K562 (cell line): ENCODE results near the gene RNF26. TPM values are rescaled to one million over a fixed set of nuclear protein-coding genes. Genes with fewer than 3 reads are reported as not detected.

Source experiments
- DIDO1 ChIP-seq: fragments of 450-650 bp; IDR thresholded peaks from 2 replicates; pipeline ENCODE4 v1.6.1; 2016; ENCODE audit warnings: low read depth, missing biosample characterization, missing genetic modification characterization
- ETV5 ChIP-seq: sonication (generic); formaldehyde crosslinking; IDR thresholded peaks from 2 replicates; pipeline ENCODE4 v1.4.0; 2020; ENCODE audit warnings: low read depth, mild to moderate bottlenecking, missing genetic modification reagents
- GATAD2B ChIP-seq: fragments of 450-650 bp; IDR thresholded peaks from 2 replicates; pipeline ENCODE4 v1.6.1; 2017; ENCODE audit warnings: mild to moderate bottlenecking, borderline replicate concordance
- MCM3 ChIP-seq: fragments of 450-650 bp; IDR thresholded peaks from 2 replicates; pipeline ENCODE4 v1.6.1; 2016
- NELFE ChIP-seq: IDR thresholded peaks from 2 replicates; pipeline ENCODE4 v1.6.1; 2011; ENCODE audit warnings: mild to moderate bottlenecking; ENCODE audit not compliant: insufficient read depth, insufficient read length
- NFE2 ChIP-seq: IDR thresholded peaks from 2 replicates; pipeline ENCODE4 v1.6.1; 2014; ENCODE audit warnings: antibody characterized with exemption, low read depth
- NFIX ChIP-seq: fragments of 250-450 bp; sonication (Bioruptor Pico); IDR thresholded peaks from 2 replicates; pipeline ENCODE4 v1.4.0; 2020; ENCODE audit warnings: low read depth, mild to moderate bottlenecking, moderate library complexity
- NFXL1 ChIP-seq: fragments of 450-650 bp; formaldehyde crosslinking; IDR thresholded peaks from 2 replicates; pipeline ENCODE4 v1.4.0; 2021; ENCODE audit warnings: mild to moderate bottlenecking
- NR2C1 ChIP-seq, 2 experiments: fragments of 450-650 bp; IDR thresholded peaks; 2 replicates each; pipeline ENCODE4 v1.6.1; 2017; ENCODE audit warnings: mild to moderate bottlenecking in 2 of 2, antibody characterized with exemption in 1 of 2, inconsistent platforms in 1 of 2, missing compliant biosample characterization in 1 of 2, missing genetic modification characterization in 1 of 2
- NR2F6 ChIP-seq: fragments of 450-650 bp; formaldehyde crosslinking; IDR thresholded peaks from 2 replicates; pipeline ENCODE4 v1.4.0; 2020; ENCODE audit warnings: mild to moderate bottlenecking
- NRF1 ChIP-seq, 2 experiments: fragments of 450-650 bp; IDR thresholded peaks in 1 of 2; conservative IDR thresholded peaks in 1 of 2; 2 replicates each; pipeline ENCODE4 v1.6.1; 2014; ENCODE audit warnings: mild to moderate bottlenecking in 2 of 2
- PBX2 ChIP-seq, 2 experiments: IDR thresholded peaks in 1 of 2; conservative IDR thresholded peaks in 1 of 2; 2 replicates each; pipeline ENCODE4 v1.6.1; 2016; ENCODE audit warnings: low read depth in 2 of 2, mild to moderate bottlenecking in 1 of 2, missing compliant biosample characterization in 1 of 2, missing genetic modification characterization in 1 of 2, moderate library complexity in 1 of 2
- PRDM10 ChIP-seq: fragments of 450-650 bp; IDR thresholded peaks from 2 replicates; pipeline ENCODE4 v1.6.1; 2018; ENCODE audit not compliant: partially characterized antibody
- PURB ChIP-seq: sonication (generic); formaldehyde crosslinking; IDR thresholded peaks from 2 replicates; pipeline ENCODE4 v1.9.0; 2021; ENCODE audit warnings: low read depth, mild to moderate bottlenecking, missing genetic modification reagents
- SMARCB1 ChIP-seq: IDR thresholded peaks from 2 replicates; pipeline ENCODE4 v1.6.1; 2011; ENCODE audit warnings: improper control_type of control experiment, low read depth; ENCODE audit not compliant: insufficient read length
- TCF3 ChIP-seq: sonication (generic); formaldehyde crosslinking; IDR thresholded peaks from 2 replicates; pipeline ENCODE4 v1.4.0; 2020; ENCODE audit warnings: mild to moderate bottlenecking, missing genetic modification reagents
- ZBTB33 ChIP-seq: sonication (generic); formaldehyde crosslinking; IDR thresholded peaks from 2 replicates; pipeline ENCODE4 v1.8.1; 2023; ENCODE audit warnings: mild to moderate bottlenecking, missing genetic modification reagents
- ZNF217 ChIP-seq: sonication (generic); formaldehyde crosslinking; IDR thresholded peaks from 2 replicates; pipeline ENCODE4 v1.8.0; 2022; ENCODE audit warnings: mild to moderate bottlenecking, missing genetic modification reagents
- polyA plus RNA-seq, 8 experiments: library from polyadenylated mRNA; depleted of rRNA in 4 of 8; stranded (reverse) in 5 of 8; unstranded in 3 of 8; fragments of >200 nt; fragmentation: Nextera tagmentation in 2 of 8; fragmentation: Illumina TruSeq in 1 of 8; extraction: Ambion mirVana in 2 of 8; extraction: Trizol in 1 of 8; gene quantifications; 2 replicates each; pipeline versions ENCODE4 v1.2.1 to v1.2.3, GENCODE V29; 2011 to 2014; ENCODE audit warnings: inconsistent platforms in 1 of 8, missing spikeins in 1 of 8
- total RNA-seq, 7 experiments: library from RNA; depleted of rRNA in 6 of 7; stranded (reverse); fragments of >200 nt in 6 of 7; fragmentation: Illumina TruSeq in 2 of 7; extraction: Trizol in 2 of 7; gene quantifications; 2 replicates each; pipeline versions ENCODE4 v1.2.1 to v1.2.3, GENCODE V29; 2011 to 2021; ENCODE audit warnings: low replicate concordance in 1 of 7

Gene RNF26
- total and polyA plus RNA-seq, 9 of the 15 experiments (the other 6 are each of a cell fraction or from before 2014, with no cell fraction given), result 5.3 to 53.6 (median 12.7) TPM

GRCh38 chr11:119356349-119357031, 22.2 kb downstream of the RNF26 start (continued):
- TF ChIP-seq ZBTB33 (CRISPR knock-in tag) (peak; percentile 93), TCF3 (CRISPR knock-in tag) (no peak), NFE2 (peak; percentile 18; the same call in 1 of the 2 replicates), DIDO1 (no peak), PBX2 (CRISPR knock-in tag; IDR thresholded peaks at IDR 0.05; ENCODE audit: low read depth) (no peak), PBX2 (tag; conservative IDR thresholded peaks at IDR 0.05; ENCODE audit: low read depth) (no peak), PRDM10 (no peak), MCM3 (no peak), NFXL1 (no peak), SMARCB1 (no peak), NR2F6 (CRISPR knock-in tag) (no peak), ZNF217 (CRISPR knock-in tag) (no peak), NELFE (no peak), NRF1 (conservative IDR thresholded peaks at IDR 0.05 in 1 of 2, IDR thresholded peaks at IDR 0.05 in 1 of 2) (peak; percentile 36 to 48; a peak in 3 of 4 replicates), NR2C1 (IDR thresholded peaks at IDR 0.05) (no peak), NR2C1 (tag; IDR thresholded peaks at IDR 0.05) (no peak), GATAD2B (no peak), NFIX (CRISPR knock-in tag) (no peak), PURB (CRISPR knock-in tag) (no peak), ETV5 (CRISPR knock-in tag) (no peak)
